Upper lobe of left lung (tissue), 6 donors: Measurements from ENCODE around the gene SCLY. TPM values are rescaled to one million over a fixed set of nuclear protein-coding genes. Genes with fewer than 3 reads are reported as not detected.

Source experiments
- ATAC-seq, 2 donors: fragments of 200-7000 bp; cut with Tn5 transposase; one replicate each; pipeline ENCODE4 v1.9.1; 2022; ENCODE audit warnings: mild to moderate bottlenecking in 2 of 2, moderate library complexity in 2 of 2; ENCODE audit not compliant: low FRiP score in 2 of 2
- DNase-seq, 2 donors: peaks; one replicate each; pipeline ENCODE4 v3.0.0-alpha.2; 2019 to 2020
- H3K27ac ChIP-seq, 4 donors: fragments of 200-600 bp; sonication (generic); one replicate each; pipeline ENCODE4 v1.5.1; 2016 to 2019
- H3K27me3 ChIP-seq, 4 donors: fragments of 200-600 bp; sonication (generic); one replicate each; pipeline ENCODE4 v1.5.1; 2017 to 2019
- H3K36me3 ChIP-seq, 4 donors: fragments of 200-600 bp; sonication (generic); one replicate each; pipeline ENCODE4 v1.5.1; 2016 to 2019
- H3K4me1 ChIP-seq, 4 donors: fragments of 200-600 bp; sonication (generic); one replicate each; pipeline ENCODE4 v1.5.1; 2018 to 2019
- H3K4me3 ChIP-seq, 4 donors: fragments of 200-600 bp; sonication (generic); one replicate each; pipeline ENCODE4 v1.5.1; 2017 to 2019; ENCODE audit warnings: mild to moderate bottlenecking in 2 of 4, moderate library complexity in 1 of 4
- H3K9me3 ChIP-seq, 4 donors: fragments of 200-600 bp; sonication (generic); one replicate each; pipeline ENCODE4 v1.5.1; 2018 to 2019
- CTCF ChIP-seq, 6 experiments: fragments of 450-650 bp in 4 of 6; fragments of 200-600 bp in 2 of 6; sonication (generic) in 2 of 6; IDR thresholded peaks; one replicate each; pipeline ENCODE4 v1.5.1; 2016 to 2019; ENCODE audit warnings: antibody characterized with exemption in 6 of 6
- EP300 ChIP-seq, 4 donors: sonication (generic); formaldehyde crosslinking; IDR thresholded peaks; one replicate each; pipeline ENCODE4 v1.5.1; 2017; ENCODE audit warnings: antibody characterized with exemption in 4 of 4, control low read depth in 2 of 4
- POLR2A ChIP-seq, 4 donors: fragments of 450-650 bp; IDR thresholded peaks; one replicate each; pipeline ENCODE4 v1.5.1; 2016 to 2017; ENCODE audit warnings: antibody characterized with exemption in 4 of 4, mild to moderate bottlenecking in 2 of 4
- POLR2AphosphoS5 ChIP-seq, 2 donors: sonication (generic); formaldehyde crosslinking; IDR thresholded peaks; one replicate each; pipeline ENCODE4 v1.5.1; 2017; ENCODE audit warnings: antibody characterized with exemption in 2 of 2
- WGBS, 2 donors: methylation state at CpG; one replicate each; pipeline ENCODE4 v1.1.5; 2017 to 2018; 5-methylcytosine and 5-hydroxymethylcytosine counted together
- total RNA-seq, 6 donors: library from RNA; depleted of rRNA in 4 of 6; stranded (reverse); fragments of >200 nt in 4 of 6; gene quantifications; one replicate each; pipeline versions ENCODE4 v1.1.0 to v1.2.1, GENCODE V29; 2016 to 2021
- donor health status: DM: no; HTN: no; CAD: no; lungs with moderate emphysema.
- donor health status: DM: no; HTN: yes; CAD: no; lungs with severe emphysema.

SCLY gene
- total RNA-seq, 6 donors from 2014 or later = 9.4 to 19.9 (median 11.1) TPM

- Histone ChIP-seq H3K4me1 (no peaks in the 10 kb centered on the region), H3K27ac (no peak overlapping the region), H3K9me3 (no peaks in the 10 kb centered on the region), H3K27me3 (no peaks in the 10 kb centered on the region), H3K4me3 (no peak overlapping the region), H3K36me3 (peaks cover 5 to 19% (median 18%) of the 10 kb centered on the region in 4 donors)
- TF ChIP-seq POLR2AphosphoS5 (IDR thresholded peaks at IDR 0.05) (no peak), POLR2A (IDR thresholded peaks at IDR 0.05) (no peak), CTCF (IDR thresholded peaks at IDR 0.05) (no peak), EP300 (IDR thresholded peaks at IDR 0.05) (no peak)
- ATAC-seq = peak in 1 of 2 donors; percentile 41
- WGBS, 2 donors = 72 to 78% methylated on average over 2 of the region's 2 CpGs
- DNase-seq = no peak
These were observed 26.4 kb downstream of the SCLY start for GRCh38 chr2:238087211-238087610.

- TF ChIP-seq POLR2AphosphoS5 (IDR thresholded peaks at IDR 0.05) (no peak), EP300 (IDR thresholded peaks at IDR 0.05) (no peak), CTCF (IDR thresholded peaks at IDR 0.05) (no peak), POLR2A (IDR thresholded peaks at IDR 0.05) (no peak)
- Histone ChIP-seq H3K9me3 (no peaks in the 10 kb centered on the region), H3K4me3 (no peak overlapping the region), H3K36me3 (no peaks in the 10 kb centered on the region), H3K27me3 (no peaks in the 10 kb centered on the region), H3K27ac (no peak overlapping the region), H3K4me1 (no peaks in the 10 kb centered on the region)
- DNase-seq = no peak
- WGBS, 2 donors = 91 to 94% methylated on average over 4 of the region's 4 CpGs
- ATAC-seq = no peak
These were observed 30.1 kb downstream of the SCLY start for GRCh38 chr2:238090887-238091286.

- DNase-seq (no peak), ATAC-seq (no peak)
- no peak overlapping the region for H3K27ac ChIP-seq
- no peaks in the 10 kb centered on the region for H3K9me3 ChIP-seq
- H3K36me3 ChIP-seq = no peaks in the 10 kb centered on the region
- H3K4me1 ChIP-seq = no peaks in the 10 kb centered on the region
- TF ChIP-seq CTCF (IDR thresholded peaks at IDR 0.05) (no peak), POLR2AphosphoS5 (IDR thresholded peaks at IDR 0.05) (no peak), POLR2A (IDR thresholded peaks at IDR 0.05) (no peak)
- no peak overlapping the region for H3K4me3 ChIP-seq
- WGBS, 2 donors = 91 to 97% methylated on average over 5 to 16 of the region's 16 CpGs
- H3K27me3 ChIP-seq = no peaks in the 10 kb centered on the region
These were observed 30.7 kb downstream of the SCLY start for GRCh38 chr2:238091436-238092060.

- Histone ChIP-seq H3K36me3 (no peaks in the 10 kb centered on the region), H3K27ac (no peak overlapping the region), H3K27me3 (no peaks in the 10 kb centered on the region), H3K4me1 (no peaks in the 10 kb centered on the region), H3K4me3 (no peak overlapping the region), H3K9me3 (no peaks in the 10 kb centered on the region)
- no peak for ATAC-seq
- 91 to 96% methylated on average over 10 to 12 of the region's 12 CpGs for WGBS, 2 donors
- no peak for DNase-seq
- TF ChIP-seq EP300 (IDR thresholded peaks at IDR 0.05) = no peak
- TF ChIP-seq CTCF (IDR thresholded peaks at IDR 0.05) = no peak
- TF ChIP-seq POLR2A (IDR thresholded peaks at IDR 0.05) = no peak
- no peak for TF ChIP-seq POLR2AphosphoS5 (IDR thresholded peaks at IDR 0.05)
These were observed 31.8 kb downstream of the SCLY start for GRCh38 chr2:238092486-238093035.
